ENCODE data around the gene DEDD. TPM values are rescaled to one million over a fixed set of nuclear protein-coding genes. Genes with fewer than 3 reads are reported as not detected.

The DEDD gene
- polyA plus RNA-seq, 2 of the 4 experiments (the other 2 are of a cell fraction) = 25.3 to 38.4 TPM

GRCh38 chr1:161153176-161153575 lies 20.7 kb upstream of the DEDD start:
- Histone ChIP-seq H3K9me3 (no peaks in the 10 kb centered on the region), H3K4me3 (peak overlapping the region; percentile 57), H3K4me2 (peak overlapping the region; percentile 89), H3K27ac (peak overlapping the region; percentile 89 to 95), H3K4me1 (peaks cover 5% of the 10 kb centered on the region; the same call in 1 of the 3 replicates)
- POLR2A ChIA-PET = interaction anchor here (0.9 to 2.5 kb wide), 8 partner anchors 13 to 237 kb away, joined by 3 to 30 read pairs (median 5); partner anchors contain the start of genes B4GALT3, DEDD, NDUFS2 and NIT1
- no peak; a peak in 1 of 6 replicates for ATAC-seq
- TF ChIP-seq, protein P1, sequence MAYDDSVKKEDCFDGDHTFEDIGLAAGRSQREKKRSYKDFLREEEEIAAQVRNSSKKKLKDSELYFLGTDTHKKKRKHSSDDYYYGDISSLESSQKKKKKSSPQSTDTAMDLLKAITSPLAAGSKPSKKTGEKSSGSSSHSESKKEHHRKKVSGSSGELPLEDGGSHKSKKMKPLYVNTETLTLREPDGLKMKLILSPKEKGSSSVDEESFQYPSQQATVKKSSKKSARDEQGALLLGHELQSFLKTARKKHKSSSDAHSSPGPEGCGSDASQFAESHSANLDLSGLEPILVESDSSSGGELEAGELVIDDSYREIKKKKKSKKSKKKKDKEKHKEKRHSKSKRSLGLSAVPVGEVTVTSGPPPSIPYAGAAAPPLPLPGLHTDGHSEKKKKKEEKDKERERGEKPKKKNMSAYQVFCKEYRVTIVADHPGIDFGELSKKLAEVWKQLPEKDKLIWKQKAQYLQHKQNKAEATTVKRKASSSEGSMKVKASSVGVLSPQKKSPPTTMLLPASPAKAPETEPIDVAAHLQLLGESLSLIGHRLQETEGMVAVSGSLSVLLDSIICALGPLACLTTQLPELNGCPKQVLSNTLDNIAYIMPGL (CRISPR knock-in tag; IDR thresholded peaks at IDR 0.05; ENCODE audit: borderline replicate concordance) = no peak
- no peak for TF ChIP-seq HOXA7 (CRISPR knock-in tag; IDR thresholded peaks at IDR 0.05)
- TF ChIP-seq MAX (IDR thresholded peaks at IDR 0.05) = no peak
- TF ChIP-seq, protein P2, sequence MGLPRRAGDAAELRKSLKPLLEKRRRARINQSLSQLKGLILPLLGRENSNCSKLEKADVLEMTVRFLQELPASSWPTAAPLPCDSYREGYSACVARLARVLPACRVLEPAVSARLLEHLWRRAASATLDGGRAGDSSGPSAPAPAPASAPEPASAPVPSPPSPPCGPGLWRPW (IDR thresholded peaks at IDR 0.05) = no peak
- TF ChIP-seq USF2 (IDR thresholded peaks at IDR 0.05) = no peak
- no peak for TF ChIP-seq CHD4 (IDR thresholded peaks at IDR 0.05; ENCODE audit: borderline replicate concordance)
- TF ChIP-seq FOXS1 (CRISPR knock-in tag; IDR thresholded peaks at IDR 0.05) = no peak
- TF ChIP-seq POLR2A (IDR thresholded peaks at IDR 0.05; ENCODE audit: low read length) = no peak
- TF ChIP-seq RNF2 (IDR thresholded peaks at IDR 0.05; ENCODE audit: borderline replicate concordance, low read depth) = no peak
- no peak for TF ChIP-seq CBX2 (IDR thresholded peaks at IDR 0.05; ENCODE audit: borderline replicate concordance, low read depth)
- no peak for TF ChIP-seq EHF (CRISPR knock-in tag; IDR thresholded peaks at IDR 0.05)
- no peak for TF ChIP-seq PHF8 (IDR thresholded peaks at IDR 0.05; ENCODE audit: borderline replicate concordance, low read depth)
- no peak for TF ChIP-seq ELK1 (IDR thresholded peaks at IDR 0.05; ENCODE audit: low read depth, low read length)
- TF ChIP-seq JUNB (IDR thresholded peaks at IDR 0.05) = no peak
- FAIRE-seq = no peak
- 28% methylated on average over 8 of the region's 9 CpGs for WGBS (ENCODE audit: missing lambda C conversion rate)
- no peak for DNase-seq (ENCODE audit: low read depth in 1 of 2, low spot score in 1 of 2)
- CTCF ChIA-PET = interaction anchor here (0.6 to 7.9 kb wide), 6 partner anchors 10 to 94 kb away, joined by 3 to 59 read pairs (median 4); partner anchors contain the start of gene PPOX

DNA sequence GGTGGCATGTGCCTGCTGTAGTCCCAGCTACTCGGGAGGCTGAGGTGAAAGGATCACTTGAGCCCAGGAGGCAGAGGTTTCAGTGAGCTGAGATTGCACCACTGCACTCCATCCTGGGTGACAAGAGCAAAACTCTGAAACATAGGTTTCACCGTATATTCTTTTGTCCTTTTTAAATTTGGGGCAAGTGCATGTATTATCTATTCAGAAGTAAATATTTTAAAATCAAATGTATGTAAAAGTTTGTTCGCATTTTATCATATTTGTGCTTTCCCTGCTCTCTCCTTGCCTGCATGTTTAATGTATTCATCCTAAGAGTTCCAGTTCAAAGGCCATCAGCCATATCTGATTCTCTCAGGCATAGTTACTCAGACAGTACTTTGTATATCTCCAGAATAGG lies 13.4 kb upstream of the DEDD start:
- H3K4me1 ChIP-seq = no peaks in the 10 kb centered on the region
- TF ChIP-seq NR3C1 (IDR thresholded peaks at IDR 0.05) (no peak), RARB (CRISPR knock-in tag; IDR thresholded peaks at IDR 0.05) (no peak), CHD2 (IDR thresholded peaks at IDR 0.05; ENCODE audit: low read length, partially characterized antibody) (no peak), USF2 (IDR thresholded peaks at IDR 0.05) (no peak), TP53 (CRISPR knock-in tag; IDR thresholded peaks at IDR 0.05) (no peak), TFCP2L1 (CRISPR knock-in tag; IDR thresholded peaks at IDR 0.05) (no peak), NFE2L2 (conservative IDR thresholded peaks at IDR 0.05; ENCODE audit: low read length) (no peak)
- H3K27ac ChIP-seq = no peak overlapping the region
- DNase-seq (ENCODE audit: low read depth in 1 of 2, low spot score in 1 of 2) (no peak), ATAC-seq (no peak), FAIRE-seq (no peak)
- ChIA-PET POLR2A (no interaction called here), CTCF (interaction anchor here (0.8 to 1.6 kb wide), 2 partner anchors 9 to 20 kb away, joined by 4 to 5 read pairs; partner anchors contain the start of gene PPOX)
- 82% methylated on average over 3 of the region's 3 CpGs for WGBS (ENCODE audit: missing lambda C conversion rate)
- no peaks in the 10 kb centered on the region for H3K9me3 ChIP-seq
- H3K4me2 ChIP-seq = no peak overlapping the region
- H3K4me3 ChIP-seq = no peak overlapping the region

All from A549 (cell line).